DMS 273 (cell line): Measurements from ENCODE around the gene SYPL2.
A peak's percentile ranks its signal among the peaks of the same experiment; 100 is the strongest.

Experiments
- DNase-seq: peaks from one replicate; lab custom pipeline; 2025; ENCODE audit not compliant: unreplicated experiment; lab: John Stamatoyannopoulos, UW

Gene SYPL2

GRCh38 chr1:109490934-109491302 is 24.6 kb downstream of the SYPL2 start:
- no peak for DNase-seq

GRCh38 chr1:109491372-109491771 is 25.0 kb downstream of the SYPL2 start:
- DNase-seq = no peak

GRCh38 chr1:109492779-109493178 is 26.4 kb downstream of the SYPL2 start:
- no peak for DNase-seq

- DNase-seq = peak; percentile 57
These were observed 26.9 kb downstream of the SYPL2 start for GRCh38 chr1:109493227-109493626.

- peak; percentile 95 for DNase-seq
These were observed 27.6 kb downstream of the SYPL2 start, which contains the start of gene CYB561D1 for GRCh38 chr1:109493805-109494539. Gene CYB561D1, plus strand, starts transcription at chr1:109494094. Its CDS starts 46 bp downstream, at chr1:109494140.

- no peak for DNase-seq
These were observed 29.4 kb downstream of the SYPL2 start for GRCh38 chr1:109495738-109496137.

GRCh38 chr1:109497449-109498160 is 31.3 kb downstream of the SYPL2 start:
- DNase-seq = peak; percentile 33

GRCh38 chr1:109498161-109498801 is 31.9 kb downstream of the SYPL2 start:
- DNase-seq = peak; percentile 99

GRCh38 chr1:109499081-109499480 is 32.7 kb downstream of the SYPL2 start:
- no peak for DNase-seq

- peak; percentile 74 for DNase-seq
These were observed 33.6 kb downstream of the SYPL2 start for GRCh38 chr1:109499661-109500536.

- no peak for DNase-seq
These were observed 34.6 kb downstream of the SYPL2 start for GRCh38 chr1:109500941-109501381.

GRCh38 chr1:109501644-109502363 is 35.5 kb downstream of the SYPL2 start:
- no peak for DNase-seq

- DNase-seq = no peak
These were observed 36.1 kb downstream of the SYPL2 start for GRCh38 chr1:109502364-109502851.

GRCh38 chr1:109503935-109504334 is 37.6 kb downstream of the SYPL2 start:
- DNase-seq = no peak

GRCh38 chr1:109504974-109505373 is 38.6 kb downstream of the SYPL2 start:
- DNase-seq = no peak

- no peak for DNase-seq
These were observed 41.9 kb downstream of the SYPL2 start for GRCh38 chr1:109508001-109508872.

GRCh38 chr1:109508873-109509175 is 42.5 kb downstream of the SYPL2 start:
- no peak for DNase-seq

- peak; percentile 91 for DNase-seq
These were observed 43.1 kb downstream of the SYPL2 start, which contains the start of gene AMIGO1 for GRCh38 chr1:109509176-109510134. Gene AMIGO1, minus strand, starts transcription at chr1:109509727. Its CDS starts 815 bp downstream, at chr1:109508912.
